ENCODE data around the gene BIRC3. TPM values are rescaled to one million over a fixed set of nuclear protein-coding genes. Genes with fewer than 3 reads are reported as not detected.

BIRC3 gene
- total and polyA plus RNA-seq, 2 of the 4 experiments (the other 2 are of a cell fraction), result 2.2 to 5.0 TPM

DNA sequence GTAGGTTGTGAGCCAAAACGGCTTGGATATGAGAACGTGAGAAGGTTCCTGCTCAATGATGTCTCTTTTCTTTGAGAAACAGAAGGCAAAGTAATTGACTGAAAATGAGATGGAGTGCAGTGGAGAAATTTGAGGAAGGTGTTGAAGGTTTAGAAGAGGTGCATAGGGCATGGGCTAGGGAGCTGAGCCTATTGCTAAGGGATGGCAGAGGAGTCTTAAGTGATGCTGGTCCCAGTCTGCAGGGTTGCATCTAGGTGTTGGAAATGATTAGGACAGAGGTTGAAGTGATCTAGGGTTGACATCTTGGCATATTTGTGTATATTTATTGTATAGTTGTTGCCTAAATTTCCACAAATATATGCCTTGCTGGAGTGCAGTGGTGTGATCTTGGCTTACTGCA is 2.3 kb downstream of the BIRC3 start:
- CTCF ChIA-PET, result no interaction called here
- WGBS, 2 experiments (ENCODE audit: extremely low coverage in 2 of 2, insufficient read length in 1 of 2), result 86% methylated on average over 2 of the region's 2 CpGs; no CpG with 5 or more reads in 1 of the 2 experiments

More for the DNA sequence above, 2.3 kb downstream of the BIRC3 start:
- TF ChIP-seq MAZ (IDR thresholded peaks at IDR 0.05; ENCODE audit: borderline replicate concordance, low read depth, low read length) (no peak), FOS (IDR thresholded peaks at IDR 0.05; ENCODE audit: low read depth, low read length) (no peak), ELK1 (IDR thresholded peaks at IDR 0.05; ENCODE audit: borderline replicate concordance, low read depth, low read length) (no peak), RCOR1 (IDR thresholded peaks at IDR 0.05; ENCODE audit: insufficient replicate concordance, low read length) (no peak), POLR2A (IDR thresholded peaks at IDR 0.05; ENCODE audit: low read depth, low read length) (no peak), CHD1 (IDR thresholded peaks at IDR 0.05; ENCODE audit: low read depth, low read length) (no peak), MAFK (IDR thresholded peaks at IDR 0.05; ENCODE audit: low read depth, low read length) (no peak), NFE2L2 (IDR thresholded peaks at IDR 0.05; ENCODE audit: low read depth, low read length) (no peak)
- POLR2A ChIA-PET (ENCODE audit: unreplicated experiment), result no interaction called here
- Histone ChIP-seq H2BK5ac (ENCODE audit: low read depth, low read length, poor library complexity, severe bottlenecking) (no peak overlapping the region), H4K8ac (ENCODE audit: low read depth in 2 of 2, low read length in 2 of 2) (no peak overlapping the region), H4K91ac (ENCODE audit: insufficient read depth, low read depth, low read length) (peak overlapping the region; percentile 25; the same call in 1 of the 2 replicates), H3K9me3 (ENCODE audit: control insufficient read depth, insufficient read depth, low read length) (no peaks in the 10 kb centered on the region), H3K23ac (ENCODE audit: low read depth, low read length) (no peak overlapping the region), H3K4me2 (ENCODE audit: low read depth, low read length) (no peak overlapping the region), H4K20me1 (ENCODE audit: insufficient read depth, low read length) (no peaks in the 10 kb centered on the region), H3K4me3 (ENCODE audit: insufficient read depth, low read depth, low read length) (no peak overlapping the region), H3K27me3 (ENCODE audit: control insufficient read depth, insufficient read depth, low read length) (no peaks in the 10 kb centered on the region), H3K56ac (ENCODE audit: extremely low read depth, insufficient read depth, low read length) (no peak overlapping the region), H2AK9ac (replicated peaks; ENCODE audit: low read depth, low read length, poor library complexity) (no peak overlapping the region), H3K9ac (ENCODE audit: low read depth, low read length) (no peak overlapping the region), H2AK5ac (ENCODE audit: low read depth, low read length) (0 out of 2 replicates have a peak overlapping the region, but pooled peaks have one; percentile 47), H2AFZ (replicated peaks; ENCODE audit: low read length, poor library complexity) (no peak overlapping the region), H3K9me1 (ENCODE audit: insufficient read depth, low read length) (peaks cover 7% of the 10 kb centered on the region; the same call in 1 of the 2 replicates), H3K4ac (ENCODE audit: low read depth, low read length) (no peak overlapping the region), H2BK120ac (ENCODE audit: low read depth, low read length) (peak overlapping the region; percentile 2; the same call in 1 of the 2 replicates), H3K36me3 (ENCODE audit: control insufficient read depth, insufficient read depth, low read length) (no peaks in the 10 kb centered on the region), H4K5ac (ENCODE audit: low read depth, low read length) (no peak overlapping the region; the same call in 1 of the 2 replicates), H2BK15ac (ENCODE audit: low read depth, low read length) (no peak overlapping the region), H3K27ac (ENCODE audit: insufficient read depth, low read length) (no peak overlapping the region), H3K18ac (ENCODE audit: low read depth, low read length) (no peak overlapping the region), H3K14ac (replicated peaks; ENCODE audit: low read depth, low read length) (peak overlapping the region; percentile 59; the same call in 1 of the 2 replicates), H2BK20ac (ENCODE audit: low read depth, low read length) (no peak overlapping the region; the same call in 1 of the 2 replicates), H3K4me1 (ENCODE audit: control insufficient read depth, insufficient read depth, low read length) (peaks cover 3% of the 10 kb centered on the region), H3K79me1 (ENCODE audit: low read depth in 1 of 2, low read length in 2 of 2) (peaks cover 0 to 18% of the 10 kb centered on the region in 2 experiments; a peak in 2 of 4 replicates)
- dilution Hi-C loops (cut with HindIII; ENCODE audit: low sequenced_read_pairs, unreplicated experiment), result no loop called here
- intact Hi-C loops (cut with micrococcal nuclease), result no loop called here
- in situ Hi-C loops (cut with MboI; ENCODE audit: low sequenced_read_pairs), result no loop called here
- DNase-seq (no peak), ATAC-seq (ENCODE audit: low read depth) (no peak)
- no TSS peak for BruUV-seq (replicated peaks)

All from IMR-90 (cell line).